ENCODE measurements around the gene FSCB.
"Not testable (repeated sequence)": the region's sequence is repeated elsewhere in the genome, so short reads cannot be mapped to it uniquely, and the experiment has no call there.

FSCB gene, protein sequence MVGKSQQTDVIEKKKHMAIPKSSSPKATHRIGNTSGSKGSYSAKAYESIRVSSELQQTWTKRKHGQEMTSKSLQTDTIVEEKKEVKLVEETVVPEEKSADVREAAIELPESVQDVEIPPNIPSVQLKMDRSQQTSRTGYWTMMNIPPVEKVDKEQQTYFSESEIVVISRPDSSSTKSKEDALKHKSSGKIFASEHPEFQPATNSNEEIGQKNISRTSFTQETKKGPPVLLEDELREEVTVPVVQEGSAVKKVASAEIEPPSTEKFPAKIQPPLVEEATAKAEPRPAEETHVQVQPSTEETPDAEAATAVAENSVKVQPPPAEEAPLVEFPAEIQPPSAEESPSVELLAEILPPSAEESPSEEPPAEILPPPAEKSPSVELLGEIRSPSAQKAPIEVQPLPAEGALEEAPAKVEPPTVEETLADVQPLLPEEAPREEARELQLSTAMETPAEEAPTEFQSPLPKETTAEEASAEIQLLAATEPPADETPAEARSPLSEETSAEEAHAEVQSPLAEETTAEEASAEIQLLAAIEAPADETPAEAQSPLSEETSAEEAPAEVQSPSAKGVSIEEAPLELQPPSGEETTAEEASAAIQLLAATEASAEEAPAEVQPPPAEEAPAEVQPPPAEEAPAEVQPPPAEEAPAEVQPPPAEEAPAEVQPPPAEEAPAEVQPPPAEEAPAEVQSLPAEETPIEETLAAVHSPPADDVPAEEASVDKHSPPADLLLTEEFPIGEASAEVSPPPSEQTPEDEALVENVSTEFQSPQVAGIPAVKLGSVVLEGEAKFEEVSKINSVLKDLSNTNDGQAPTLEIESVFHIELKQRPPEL

DNA sequence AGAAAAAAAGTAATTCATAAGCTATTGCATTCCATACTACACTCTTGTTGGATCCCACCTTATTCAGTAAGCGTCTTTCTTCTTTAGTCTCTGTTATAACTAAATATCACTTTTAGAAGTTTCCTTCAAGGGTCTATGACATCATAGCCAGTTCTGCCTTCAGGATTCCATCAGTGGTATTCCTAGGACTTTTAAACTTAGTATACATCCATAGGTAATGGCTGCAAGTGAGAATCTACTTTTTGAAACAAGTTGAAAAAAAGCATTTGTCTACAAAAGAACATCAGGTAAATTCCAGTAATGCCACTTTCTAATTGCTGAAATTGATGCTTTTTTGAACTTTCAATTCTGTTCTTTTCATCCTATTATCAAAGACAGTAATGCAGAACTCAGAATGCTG lies at the start of gene FSCB:
FSCB (minus strand) TSS at position 101 of the 400 bp plus-strand sequence. CDS start 296 bp downstream, outside the sequence.
- no peak within 1 kb of the TSS for H3K4me3 ChIP-seq (ENCODE audit: low read depth, low read length)
- TF ChIP-seq, protein P1, sequence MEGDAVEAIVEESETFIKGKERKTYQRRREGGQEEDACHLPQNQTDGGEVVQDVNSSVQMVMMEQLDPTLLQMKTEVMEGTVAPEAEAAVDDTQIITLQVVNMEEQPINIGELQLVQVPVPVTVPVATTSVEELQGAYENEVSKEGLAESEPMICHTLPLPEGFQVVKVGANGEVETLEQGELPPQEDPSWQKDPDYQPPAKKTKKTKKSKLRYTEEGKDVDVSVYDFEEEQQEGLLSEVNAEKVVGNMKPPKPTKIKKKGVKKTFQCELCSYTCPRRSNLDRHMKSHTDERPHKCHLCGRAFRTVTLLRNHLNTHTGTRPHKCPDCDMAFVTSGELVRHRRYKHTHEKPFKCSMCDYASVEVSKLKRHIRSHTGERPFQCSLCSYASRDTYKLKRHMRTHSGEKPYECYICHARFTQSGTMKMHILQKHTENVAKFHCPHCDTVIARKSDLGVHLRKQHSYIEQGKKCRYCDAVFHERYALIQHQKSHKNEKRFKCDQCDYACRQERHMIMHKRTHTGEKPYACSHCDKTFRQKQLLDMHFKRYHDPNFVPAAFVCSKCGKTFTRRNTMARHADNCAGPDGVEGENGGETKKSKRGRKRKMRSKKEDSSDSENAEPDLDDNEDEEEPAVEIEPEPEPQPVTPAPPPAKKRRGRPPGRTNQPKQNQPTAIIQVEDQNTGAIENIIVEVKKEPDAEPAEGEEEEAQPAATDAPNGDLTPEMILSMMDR (IDR thresholded peaks at IDR 0.05; ENCODE audit: insufficient read depth, low read depth, low read length, missing control alignments) = no peak
- DNase-seq (ENCODE audit: low read depth) = no peak

DNA sequence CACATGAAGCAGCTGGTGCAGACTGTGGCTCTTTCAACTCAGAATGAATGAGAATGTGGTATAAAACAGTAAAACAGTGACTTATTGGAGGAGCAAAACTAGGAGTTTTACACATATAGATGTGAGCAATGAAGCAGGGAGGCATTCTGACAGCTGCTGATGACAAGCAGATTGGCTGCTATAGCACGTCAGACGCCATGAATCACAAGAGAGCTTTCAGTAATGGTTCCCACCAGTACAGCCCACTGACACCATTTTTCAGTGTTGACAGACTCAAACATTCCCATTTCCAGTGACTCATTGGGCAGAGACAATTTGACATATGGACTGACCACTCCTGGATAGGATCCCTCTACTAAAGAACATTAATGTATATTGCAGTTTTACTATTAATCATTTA lies 24.6 kb upstream of the FSCB start:
- H3K4me3 ChIP-seq (ENCODE audit: low read depth, low read length) = no peak overlapping the region
- DNase-seq (ENCODE audit: low read depth) = no peak
- TF ChIP-seq, protein P1 (IDR thresholded peaks at IDR 0.05; ENCODE audit: insufficient read depth, low read depth, low read length, missing control alignments) = no peak

DNA sequence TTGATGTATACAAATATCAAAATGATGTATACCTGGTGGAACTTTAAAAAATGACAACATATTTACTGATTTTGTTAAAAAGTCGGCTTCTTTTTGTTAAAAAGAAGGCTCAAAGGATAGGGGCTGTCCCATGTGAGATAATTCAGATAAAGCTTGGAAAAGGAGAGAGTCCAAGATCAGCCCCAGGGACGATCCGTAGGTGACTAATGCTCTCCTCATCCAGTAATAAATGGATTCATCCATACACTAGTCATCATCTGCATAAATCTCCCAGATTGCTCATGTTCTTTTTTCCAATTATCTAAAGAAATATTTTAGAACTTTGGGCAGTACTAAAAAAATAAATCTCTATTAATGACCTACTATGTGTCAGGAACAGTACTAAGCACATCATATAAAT lies 23.4 kb upstream of the FSCB start:
- TF ChIP-seq, protein P1 (IDR thresholded peaks at IDR 0.05; ENCODE audit: insufficient read depth, low read depth, low read length, missing control alignments) = no peak
- no peak overlapping the region for H3K4me3 ChIP-seq (ENCODE audit: low read depth, low read length)
- DNase-seq (ENCODE audit: low read depth) = no peak

DNA sequence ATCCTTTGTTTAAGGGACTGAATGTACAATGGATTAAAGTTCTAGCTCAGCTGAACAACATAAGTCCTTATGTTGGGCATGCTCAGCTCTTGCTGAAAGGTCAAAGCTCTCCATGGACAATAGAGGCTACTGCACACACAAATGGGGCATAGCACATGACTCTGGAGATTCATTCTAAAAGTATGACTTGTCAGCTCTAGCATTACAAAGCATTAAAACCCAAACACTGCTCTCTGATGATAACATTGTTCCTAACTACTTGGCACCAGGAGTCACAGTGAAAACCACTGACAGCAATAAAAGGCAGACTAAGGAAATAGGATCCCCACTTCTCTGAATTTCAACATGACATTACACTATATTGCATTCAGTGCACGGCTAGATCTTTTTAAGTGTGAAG lies 21.9 kb upstream of the FSCB start:
- TF ChIP-seq, protein P1 (IDR thresholded peaks at IDR 0.05; ENCODE audit: insufficient read depth, low read depth, low read length, missing control alignments) = no peak
- no peak overlapping the region for H3K4me3 ChIP-seq (ENCODE audit: low read depth, low read length)

DNA sequence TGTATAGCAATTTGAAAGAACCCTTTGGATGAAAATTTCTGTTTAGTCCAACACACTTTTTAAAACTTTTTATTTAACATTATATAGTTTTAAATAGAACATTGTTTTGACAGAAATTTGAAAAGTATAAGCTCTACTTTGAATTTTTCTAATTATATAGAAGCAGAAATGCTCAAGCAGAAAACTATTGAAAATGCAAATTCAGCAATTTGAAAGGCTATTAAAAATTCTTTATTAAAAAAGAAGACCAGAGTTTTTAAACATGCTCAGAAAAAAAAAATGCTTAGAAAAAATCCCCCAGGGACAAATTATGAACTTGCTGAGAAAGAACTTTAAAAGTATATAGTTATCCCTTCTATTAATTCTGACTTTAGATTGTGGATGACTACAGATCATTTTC lies 21.1 kb upstream of the FSCB start:
- TF ChIP-seq, protein P1 (IDR thresholded peaks at IDR 0.05; ENCODE audit: insufficient read depth, low read depth, low read length, missing control alignments) = no peak
- no peak for DNase-seq (ENCODE audit: low read depth)
- no peak overlapping the region for H3K4me3 ChIP-seq (ENCODE audit: low read depth, low read length)

More for the DNA sequence above, 21.9 kb upstream of the FSCB start:
- DNase-seq (ENCODE audit: low read depth) = no peak

DNA sequence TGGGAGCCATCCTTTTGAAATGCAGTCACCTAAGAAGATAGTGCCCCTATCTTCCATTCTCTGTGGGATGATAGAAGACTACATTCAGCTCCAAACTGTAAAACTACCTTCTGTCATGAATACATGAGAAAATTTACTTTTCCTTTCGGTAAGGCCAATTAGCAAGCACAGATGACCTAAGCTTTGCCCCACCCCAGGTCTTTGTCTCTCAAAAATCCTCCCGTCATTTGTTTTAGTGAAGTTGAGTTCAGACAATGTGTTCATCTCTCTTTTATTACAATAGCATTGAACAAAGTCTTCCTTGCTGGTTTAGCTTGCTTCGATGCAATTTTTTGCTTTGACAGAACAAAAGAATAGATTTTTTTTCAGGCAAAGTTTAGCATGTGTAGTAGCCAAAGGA lies 18.2 kb upstream of the FSCB start:
- DNase-seq (ENCODE audit: low read depth) = no peak
- TF ChIP-seq, protein P1 (IDR thresholded peaks at IDR 0.05; ENCODE audit: insufficient read depth, low read depth, low read length, missing control alignments) = no peak

DNA sequence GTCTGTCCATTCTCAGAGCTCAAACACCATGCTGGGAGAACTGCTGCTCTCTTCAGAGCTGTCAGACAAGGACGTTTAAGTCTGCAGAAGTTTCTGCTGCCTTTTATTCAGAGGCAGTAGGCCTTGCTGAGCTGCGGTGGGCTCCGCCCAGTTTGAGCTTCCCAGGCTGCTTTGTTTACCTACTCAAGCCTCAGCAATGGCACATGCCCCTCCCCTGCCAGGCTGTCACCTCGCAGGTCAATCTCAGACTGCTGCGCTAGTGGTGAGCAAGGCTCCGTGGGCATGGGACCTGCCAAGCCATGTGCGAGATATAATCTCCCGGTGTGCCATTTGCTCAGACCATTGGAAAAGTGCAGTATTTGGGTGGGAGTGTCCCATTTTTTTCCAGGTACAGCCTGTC lies 8.6 kb upstream of the FSCB start:
- DNase-seq (ENCODE audit: low read depth); H3K4me3 ChIP-seq (ENCODE audit: low read depth, low read length): not testable (repeated sequence)

More for the DNA sequence above, 18.2 kb upstream of the FSCB start:
- H3K4me3 ChIP-seq (ENCODE audit: low read depth, low read length) = no peak overlapping the region
